ENCODE data around the gene HEPACAM.

DNA sequence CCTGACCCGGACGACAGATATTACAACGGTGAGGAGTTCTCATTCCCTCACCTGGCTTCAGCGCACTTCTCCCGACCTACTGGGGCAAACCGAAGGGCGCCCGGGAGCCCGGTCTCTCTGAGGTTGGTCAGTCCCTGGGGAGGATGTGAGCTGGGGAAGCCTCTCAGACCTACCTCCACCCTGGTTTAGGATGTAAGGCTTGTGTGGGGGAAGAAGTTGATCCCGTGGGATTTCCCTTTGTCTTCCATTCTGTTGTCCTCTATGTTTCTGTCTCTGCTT, 58.3 kb downstream of the HEPACAM start:
- TF ChIP-seq, protein P1, sequence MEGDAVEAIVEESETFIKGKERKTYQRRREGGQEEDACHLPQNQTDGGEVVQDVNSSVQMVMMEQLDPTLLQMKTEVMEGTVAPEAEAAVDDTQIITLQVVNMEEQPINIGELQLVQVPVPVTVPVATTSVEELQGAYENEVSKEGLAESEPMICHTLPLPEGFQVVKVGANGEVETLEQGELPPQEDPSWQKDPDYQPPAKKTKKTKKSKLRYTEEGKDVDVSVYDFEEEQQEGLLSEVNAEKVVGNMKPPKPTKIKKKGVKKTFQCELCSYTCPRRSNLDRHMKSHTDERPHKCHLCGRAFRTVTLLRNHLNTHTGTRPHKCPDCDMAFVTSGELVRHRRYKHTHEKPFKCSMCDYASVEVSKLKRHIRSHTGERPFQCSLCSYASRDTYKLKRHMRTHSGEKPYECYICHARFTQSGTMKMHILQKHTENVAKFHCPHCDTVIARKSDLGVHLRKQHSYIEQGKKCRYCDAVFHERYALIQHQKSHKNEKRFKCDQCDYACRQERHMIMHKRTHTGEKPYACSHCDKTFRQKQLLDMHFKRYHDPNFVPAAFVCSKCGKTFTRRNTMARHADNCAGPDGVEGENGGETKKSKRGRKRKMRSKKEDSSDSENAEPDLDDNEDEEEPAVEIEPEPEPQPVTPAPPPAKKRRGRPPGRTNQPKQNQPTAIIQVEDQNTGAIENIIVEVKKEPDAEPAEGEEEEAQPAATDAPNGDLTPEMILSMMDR (IDR thresholded peaks at IDR 0.05), result no peak
- TF ChIP-seq POLR2AphosphoS5 (IDR thresholded peaks at IDR 0.05), result no peak
- no peak for TF ChIP-seq POLR2A (IDR thresholded peaks at IDR 0.05)
- TF ChIP-seq EP300 (IDR thresholded peaks at IDR 0.05), result no peak
